Body of pancreas (tissue), 4 donors: Measurements from ENCODE around the gene LHX5.

Experiments
- POLR2A ChIP-seq, 3 donors: fragments of 450-650 bp; IDR thresholded peaks; one replicate each; pipeline ENCODE4 v1.6.1; 2016; ENCODE audit warnings: antibody characterized with exemption in 3 of 3, mild to moderate bottlenecking in 2 of 3
- TF ChIP-seq, protein P1 (sequence below), 7 experiments: fragments of 450-650 bp in 4 of 7; fragments of 200-600 bp in 3 of 7; sonication (generic) in 3 of 7; IDR thresholded peaks; one replicate each; pipeline ENCODE4 v1.5.1; 2016 to 2019; ENCODE audit warnings: antibody characterized with exemption in 7 of 7

DNA sequence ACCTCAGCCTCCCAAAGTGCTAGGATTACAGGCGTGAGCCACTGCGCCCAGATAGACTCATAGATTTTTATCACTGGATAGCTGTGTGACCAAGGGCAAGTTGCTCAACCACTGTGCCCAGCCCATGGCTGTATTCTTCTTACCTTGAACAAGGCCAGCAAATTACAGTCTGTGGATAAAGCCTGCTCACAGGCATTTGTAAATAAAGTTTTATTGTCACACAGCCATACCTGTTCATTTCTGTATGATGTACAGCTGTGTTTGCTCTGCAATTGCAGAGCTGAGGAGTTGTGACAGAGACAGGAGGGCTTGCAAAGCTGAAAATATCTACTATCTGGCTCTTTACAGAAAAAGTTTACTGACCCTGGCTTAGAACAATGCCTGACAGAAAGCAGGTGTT lies 35.2 kb upstream of the LHX5 start:
- no peak for TF ChIP-seq POLR2A (IDR thresholded peaks at IDR 0.05)
- TF ChIP-seq, protein P1, sequence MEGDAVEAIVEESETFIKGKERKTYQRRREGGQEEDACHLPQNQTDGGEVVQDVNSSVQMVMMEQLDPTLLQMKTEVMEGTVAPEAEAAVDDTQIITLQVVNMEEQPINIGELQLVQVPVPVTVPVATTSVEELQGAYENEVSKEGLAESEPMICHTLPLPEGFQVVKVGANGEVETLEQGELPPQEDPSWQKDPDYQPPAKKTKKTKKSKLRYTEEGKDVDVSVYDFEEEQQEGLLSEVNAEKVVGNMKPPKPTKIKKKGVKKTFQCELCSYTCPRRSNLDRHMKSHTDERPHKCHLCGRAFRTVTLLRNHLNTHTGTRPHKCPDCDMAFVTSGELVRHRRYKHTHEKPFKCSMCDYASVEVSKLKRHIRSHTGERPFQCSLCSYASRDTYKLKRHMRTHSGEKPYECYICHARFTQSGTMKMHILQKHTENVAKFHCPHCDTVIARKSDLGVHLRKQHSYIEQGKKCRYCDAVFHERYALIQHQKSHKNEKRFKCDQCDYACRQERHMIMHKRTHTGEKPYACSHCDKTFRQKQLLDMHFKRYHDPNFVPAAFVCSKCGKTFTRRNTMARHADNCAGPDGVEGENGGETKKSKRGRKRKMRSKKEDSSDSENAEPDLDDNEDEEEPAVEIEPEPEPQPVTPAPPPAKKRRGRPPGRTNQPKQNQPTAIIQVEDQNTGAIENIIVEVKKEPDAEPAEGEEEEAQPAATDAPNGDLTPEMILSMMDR (IDR thresholded peaks at IDR 0.05) = no peak
